HEK293T (cell line): ENCODE measurements around the gene TRPV4.

Experiments
- BHLHE40 ChIP-seq: fragments of 450-650 bp; IDR thresholded peaks from 2 replicates; pipeline ENCODE4 v1.6.1; 2016; ENCODE audit warnings: mild to moderate bottlenecking, moderate library complexity, borderline replicate concordance
- FOXA1 ChIP-seq: fragments of 450-650 bp; IDR thresholded peaks from 2 replicates; pipeline ENCODE4 v1.6.1; 2016; ENCODE audit warnings: mild to moderate bottlenecking
- FOXK2 ChIP-seq: fragments of 450-650 bp; IDR thresholded peaks from 2 replicates; pipeline ENCODE4 v1.6.1; 2016; ENCODE audit warnings: mild to moderate bottlenecking
- NFRKB ChIP-seq: fragments of 450-650 bp; IDR thresholded peaks from 2 replicates; pipeline ENCODE4 v1.6.1; 2016; ENCODE audit warnings: mild to moderate bottlenecking, moderate library complexity
- PKNOX1 ChIP-seq: fragments of 450-650 bp; IDR thresholded peaks from 2 replicates; pipeline ENCODE4 v1.6.1; 2016
- TARDBP ChIP-seq: fragments of 450-650 bp; IDR thresholded peaks from 2 replicates; pipeline ENCODE4 v1.6.1; 2016

- TF ChIP-seq FOXK2, result no peak
- TF ChIP-seq FOXA1, result no peak
- no peak for TF ChIP-seq NFRKB
- TF ChIP-seq BHLHE40, result no peak
- no peak for TF ChIP-seq TARDBP
- TF ChIP-seq PKNOX1, result no peak
These were observed 7.3 kb upstream of the TRPV4 start for GRCh38 chr12:109840305-109841074.
